Measurements from ENCODE around the gene TEX2.
A peak's percentile ranks its signal among the peaks of the same experiment; 100 is the strongest.
"Not testable (repeated sequence)": the region's sequence is repeated elsewhere in the genome, so short reads cannot be mapped to it uniquely, and the experiment has no call there.

Gene TEX2

DNA sequence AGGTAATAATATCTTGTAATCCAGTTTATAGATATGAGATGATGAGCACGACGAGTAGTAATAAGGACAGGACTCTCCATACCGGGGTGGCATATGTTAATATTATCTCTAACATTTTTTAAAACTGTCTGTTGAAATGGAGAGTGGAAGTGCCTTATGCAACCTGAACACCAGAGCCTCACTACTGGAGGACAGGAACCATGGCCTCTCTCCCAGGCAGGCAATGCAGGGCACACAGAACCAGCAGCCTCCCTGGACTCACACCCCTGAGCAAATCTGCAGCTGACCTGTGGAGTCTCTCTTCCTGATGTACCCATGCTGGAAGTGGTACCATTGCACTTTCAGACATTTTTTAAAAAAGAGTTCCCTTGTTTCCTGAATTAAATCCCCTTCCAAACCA is 78.0 kb downstream of the TEX2 start:
- TF ChIP-seq, protein P1, sequence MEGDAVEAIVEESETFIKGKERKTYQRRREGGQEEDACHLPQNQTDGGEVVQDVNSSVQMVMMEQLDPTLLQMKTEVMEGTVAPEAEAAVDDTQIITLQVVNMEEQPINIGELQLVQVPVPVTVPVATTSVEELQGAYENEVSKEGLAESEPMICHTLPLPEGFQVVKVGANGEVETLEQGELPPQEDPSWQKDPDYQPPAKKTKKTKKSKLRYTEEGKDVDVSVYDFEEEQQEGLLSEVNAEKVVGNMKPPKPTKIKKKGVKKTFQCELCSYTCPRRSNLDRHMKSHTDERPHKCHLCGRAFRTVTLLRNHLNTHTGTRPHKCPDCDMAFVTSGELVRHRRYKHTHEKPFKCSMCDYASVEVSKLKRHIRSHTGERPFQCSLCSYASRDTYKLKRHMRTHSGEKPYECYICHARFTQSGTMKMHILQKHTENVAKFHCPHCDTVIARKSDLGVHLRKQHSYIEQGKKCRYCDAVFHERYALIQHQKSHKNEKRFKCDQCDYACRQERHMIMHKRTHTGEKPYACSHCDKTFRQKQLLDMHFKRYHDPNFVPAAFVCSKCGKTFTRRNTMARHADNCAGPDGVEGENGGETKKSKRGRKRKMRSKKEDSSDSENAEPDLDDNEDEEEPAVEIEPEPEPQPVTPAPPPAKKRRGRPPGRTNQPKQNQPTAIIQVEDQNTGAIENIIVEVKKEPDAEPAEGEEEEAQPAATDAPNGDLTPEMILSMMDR (conservative IDR thresholded peaks at IDR 0.05; ENCODE audit: control insufficient read depth, insufficient read depth, low read depth, low read length) = no peak
- no peak for DNase-seq (ENCODE audit: low read depth)
- no peak overlapping the region for H3K4me3 ChIP-seq (ENCODE audit: control insufficient read depth, low read depth, low read length)

GRCh38 chr17:64183815-64184214 is 79.2 kb downstream of the TEX2 start:
- TF ChIP-seq, protein P1 (conservative IDR thresholded peaks at IDR 0.05; ENCODE audit: control insufficient read depth, insufficient read depth, low read depth, low read length) = no peak
- no peak overlapping the region for H3K4me3 ChIP-seq (ENCODE audit: control insufficient read depth, low read depth, low read length)
- peak; percentile 91 for DNase-seq (ENCODE audit: low read depth)

- no peak overlapping the region for H3K4me3 ChIP-seq (ENCODE audit: control insufficient read depth, low read depth, low read length)
- no peak for DNase-seq (ENCODE audit: low read depth)
- TF ChIP-seq, protein P1 (conservative IDR thresholded peaks at IDR 0.05; ENCODE audit: control insufficient read depth, insufficient read depth, low read depth, low read length) = no peak
Measured at GRCh38 chr17:64182325-64183012, 80.6 kb downstream of the TEX2 start.

DNA sequence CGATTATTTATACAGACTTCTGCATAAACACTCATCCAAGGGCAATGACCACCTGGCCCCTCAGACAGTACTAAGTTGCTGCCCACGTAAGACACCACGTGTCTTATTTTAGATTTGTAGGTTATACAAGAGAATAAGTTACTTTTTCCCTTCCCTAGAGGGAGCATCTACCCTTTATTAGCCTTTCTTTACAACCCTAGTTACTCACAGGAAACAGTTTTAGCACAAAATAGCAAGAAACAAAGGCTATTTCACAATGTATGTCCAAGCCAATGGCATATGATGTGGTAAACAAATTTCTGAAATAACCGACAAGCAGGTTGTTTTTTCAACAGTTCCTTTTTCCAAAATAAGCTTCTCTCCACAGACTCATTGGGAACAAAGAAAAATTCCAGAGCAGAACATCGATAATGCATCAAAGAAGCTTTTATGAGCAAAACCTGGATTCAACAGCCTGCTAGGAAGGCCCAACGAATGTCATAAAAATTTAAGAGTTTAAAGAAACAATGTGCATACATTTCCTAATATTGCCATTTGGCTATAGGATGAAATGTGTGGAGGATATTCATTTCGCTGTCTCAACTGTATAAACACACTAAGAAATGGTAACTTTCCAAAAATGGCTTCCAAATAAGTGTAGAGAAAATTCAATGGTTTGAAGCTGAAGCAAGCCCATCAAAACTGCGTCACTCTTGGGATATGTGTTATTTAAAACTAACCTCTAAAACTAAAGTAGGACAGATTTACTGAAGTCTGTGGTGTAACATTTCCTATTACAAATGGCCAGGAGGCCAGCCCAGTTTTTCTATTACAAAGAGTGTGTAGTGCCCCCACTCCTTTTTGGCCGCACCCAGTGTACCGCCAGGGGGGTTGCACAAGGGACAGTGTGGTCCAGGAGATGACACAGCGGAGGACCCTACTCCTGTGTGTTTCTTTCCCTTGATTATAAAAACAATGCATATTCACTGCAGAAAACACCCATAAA is 82.7 kb downstream of the TEX2 start:
- peak; percentile 72 for DNase-seq (ENCODE audit: low read depth)
- no peak overlapping the region for H3K4me3 ChIP-seq (ENCODE audit: control insufficient read depth, low read depth, low read length)
- TF ChIP-seq, protein P1 (conservative IDR thresholded peaks at IDR 0.05; ENCODE audit: control insufficient read depth, insufficient read depth, low read depth, low read length) = peak; percentile 35

DNA sequence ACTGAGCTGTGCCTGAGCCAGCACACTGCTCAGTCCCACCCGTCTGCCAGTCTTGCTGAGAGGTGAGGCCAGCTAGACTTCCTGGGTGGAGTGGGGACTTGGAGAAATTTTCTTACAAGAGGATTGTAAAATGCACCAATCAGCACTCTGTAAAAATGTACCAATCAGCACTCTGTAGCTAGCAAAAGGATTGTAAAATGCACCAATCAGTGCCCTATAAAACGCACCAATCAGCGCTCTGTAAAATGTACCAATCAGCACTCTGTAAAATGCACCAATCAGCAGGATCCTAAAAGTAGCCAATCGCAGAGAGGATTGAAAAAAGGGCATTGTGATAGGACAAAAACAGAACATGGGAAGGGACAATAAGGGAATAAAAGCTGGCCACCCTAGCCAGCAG is 84.0 kb downstream of the TEX2 start:
- DNase-seq (ENCODE audit: low read depth); H3K4me3 ChIP-seq (ENCODE audit: control insufficient read depth, low read depth, low read length): not testable (repeated sequence)

DNA sequence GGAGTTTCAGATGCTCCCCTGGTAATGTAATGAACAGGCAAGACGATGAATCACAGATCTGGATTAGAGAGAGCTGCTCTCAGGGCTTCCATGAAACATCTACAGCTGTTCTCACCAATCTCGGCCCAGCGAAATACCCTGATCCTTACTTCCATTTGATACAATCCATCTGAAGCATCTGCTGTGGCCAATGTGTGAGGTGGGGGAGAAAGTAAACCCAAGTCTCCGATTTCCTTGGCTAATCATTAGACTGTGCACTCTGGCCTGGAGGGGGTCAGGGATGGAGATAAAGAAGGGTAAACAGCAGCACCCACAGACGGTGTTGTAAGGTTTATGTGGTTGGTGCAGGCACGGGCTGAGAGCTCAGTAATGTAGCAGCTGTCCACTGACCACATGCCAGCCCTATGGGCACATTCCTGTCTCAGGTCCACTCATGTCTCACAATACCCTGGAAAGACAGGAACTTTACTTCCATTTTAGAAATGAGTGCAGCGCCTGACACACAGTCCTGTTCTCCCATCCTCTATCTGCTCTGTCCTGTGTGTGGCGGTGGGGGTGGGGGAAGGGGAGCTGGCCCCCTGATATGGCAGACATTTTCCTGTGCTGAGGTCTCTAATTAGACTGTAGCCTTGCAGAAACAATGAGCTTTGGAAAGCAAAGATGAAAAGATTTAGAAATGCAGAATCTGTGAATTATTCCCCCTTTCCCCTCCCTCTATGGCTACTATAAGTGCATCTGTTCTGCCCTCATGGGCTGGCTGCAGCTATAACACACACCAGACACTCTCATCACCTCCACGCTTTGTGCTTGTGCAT is 84.8 kb downstream of the TEX2 start:
- TF ChIP-seq, protein P1 (conservative IDR thresholded peaks at IDR 0.05; ENCODE audit: control insufficient read depth, insufficient read depth, low read depth, low read length) = no peak
- no peak overlapping the region for H3K4me3 ChIP-seq (ENCODE audit: control insufficient read depth, low read depth, low read length)
- DNase-seq (ENCODE audit: low read depth) = no peak

Measured in fibroblast of mammary gland (primary cell).